Bone marrow (tissue), 2 donors: ENCODE measurements around the gene OXT.
A peak's percentile ranks its signal among the peaks of the same experiment; 100 is the strongest.
"Not testable (repeated sequence)": the region's sequence is repeated elsewhere in the genome, so short reads cannot be mapped to it uniquely, and the experiment has no call there.

Experiments
- DNase-seq, 2 donors: peaks; one replicate each; lab custom pipeline; 2025; lab: John Stamatoyannopoulos, UW

Gene OXT

GRCh38 chr20:3071610-3072529 lies at the start of gene OXT:
TSS of gene OXT (plus strand) at chr20:3071620. CDS start at chr20:3071656, 36 bp downstream.
- peak in 1 of 2 donors; percentile 77 for DNase-seq

- DNase-seq, result no peak
These were observed 49.6 kb upstream of the OXT start for GRCh38 chr20:3021777-3022176.

- DNase-seq, result not testable (repeated sequence)
These were observed 48.6 kb upstream of the OXT start for GRCh38 chr20:3022559-3023490.

DNA sequence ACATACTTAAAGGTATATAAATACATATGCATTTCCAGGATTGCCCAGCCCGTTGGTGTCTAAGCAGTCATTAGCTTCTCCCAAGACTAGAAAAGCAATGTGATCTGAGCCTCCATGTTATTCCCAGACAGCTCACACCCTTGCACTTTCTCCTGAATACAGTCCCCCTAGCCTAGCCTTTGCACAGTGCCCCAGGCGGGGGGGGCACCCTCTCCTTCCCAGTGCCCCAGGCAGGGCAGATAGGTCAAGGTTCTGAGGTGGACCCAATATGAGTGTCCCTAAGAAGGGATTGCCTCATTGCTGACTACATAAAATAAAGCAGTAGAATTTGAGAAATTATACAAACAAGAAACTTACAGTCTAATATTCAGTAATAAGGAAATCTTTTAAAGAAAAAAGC lies 43.4 kb upstream of the OXT start:
- no peak for DNase-seq

DNA sequence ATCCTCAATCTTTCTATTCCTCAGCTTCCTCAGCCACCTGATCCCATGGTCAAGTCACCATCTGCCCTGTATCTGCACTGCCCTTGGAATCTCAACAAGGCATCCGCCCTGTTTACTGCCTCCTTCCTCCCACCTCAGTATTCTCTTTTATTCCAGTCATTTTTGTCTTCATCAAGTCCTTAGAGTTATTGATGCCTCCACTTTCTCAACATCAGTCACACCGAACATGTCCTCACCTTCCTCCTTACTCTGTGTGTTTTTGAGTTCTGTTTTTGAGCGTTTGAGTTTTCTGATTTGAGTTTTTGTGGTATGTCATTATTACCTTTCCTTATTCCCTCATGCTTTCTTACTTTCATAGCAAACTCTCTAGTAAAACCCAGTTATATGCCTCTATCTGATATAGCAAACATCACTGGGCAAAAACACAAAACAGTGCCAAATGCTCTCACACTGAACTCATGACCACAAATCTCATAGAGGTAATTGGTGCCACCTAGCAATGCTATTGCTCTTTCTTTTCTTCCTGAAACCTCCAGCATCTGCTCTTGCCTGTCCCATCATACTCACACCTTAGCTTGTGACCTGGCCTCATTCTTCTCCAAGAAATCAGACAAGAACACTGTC lies 39.8 kb upstream of the OXT start:
- no peak for DNase-seq

- no peak for DNase-seq
These were observed 38.8 kb upstream of the OXT start for GRCh38 chr20:3032624-3033023.

- no peak for DNase-seq
These were observed 33.8 kb upstream of the OXT start for GRCh38 chr20:3037654-3038053.

DNA sequence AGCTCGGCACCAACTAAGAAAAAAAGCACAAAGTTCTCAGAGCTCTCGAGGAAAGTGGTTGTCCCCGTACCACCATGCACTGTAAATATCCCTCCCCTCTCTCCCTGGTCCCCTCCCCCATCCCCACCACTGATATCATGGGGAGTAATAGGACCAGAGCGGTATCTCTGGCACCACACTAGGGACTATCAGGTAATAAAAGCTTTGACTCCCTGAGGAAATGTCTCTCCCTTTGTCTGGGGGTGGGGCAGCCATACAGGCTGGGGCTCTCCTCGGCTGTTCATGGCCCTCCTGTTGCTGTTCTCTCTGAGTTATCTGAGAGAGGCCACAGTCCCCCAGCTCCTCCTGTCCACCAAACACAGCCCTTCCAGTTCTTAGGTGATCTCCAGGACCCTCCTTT lies 33.0 kb upstream of the OXT start:
- DNase-seq, result no peak

DNA sequence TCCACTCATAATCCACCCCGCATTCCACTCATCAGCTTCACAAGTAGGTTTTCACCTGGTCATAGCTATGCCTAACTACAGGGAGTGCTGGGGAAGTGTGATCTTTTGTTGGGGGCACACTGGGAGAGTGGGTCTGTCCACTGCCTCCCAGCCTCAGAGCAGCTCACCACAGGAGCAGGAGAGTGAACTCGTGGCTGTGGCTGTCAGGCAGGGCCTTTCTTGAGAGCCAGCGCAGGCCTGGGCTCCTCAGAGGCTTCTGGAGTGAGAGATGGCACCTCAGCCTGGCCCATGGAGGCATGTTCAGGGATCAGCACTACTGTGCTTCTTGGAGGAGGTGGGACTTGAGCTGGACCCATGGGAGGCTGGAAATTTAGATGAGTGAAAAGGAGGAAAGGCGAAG lies 32.0 kb upstream of the OXT start:
- no peak for DNase-seq

- DNase-seq, result no peak
These were observed 31.3 kb upstream of the OXT start for GRCh38 chr20:3040086-3040485.

DNA sequence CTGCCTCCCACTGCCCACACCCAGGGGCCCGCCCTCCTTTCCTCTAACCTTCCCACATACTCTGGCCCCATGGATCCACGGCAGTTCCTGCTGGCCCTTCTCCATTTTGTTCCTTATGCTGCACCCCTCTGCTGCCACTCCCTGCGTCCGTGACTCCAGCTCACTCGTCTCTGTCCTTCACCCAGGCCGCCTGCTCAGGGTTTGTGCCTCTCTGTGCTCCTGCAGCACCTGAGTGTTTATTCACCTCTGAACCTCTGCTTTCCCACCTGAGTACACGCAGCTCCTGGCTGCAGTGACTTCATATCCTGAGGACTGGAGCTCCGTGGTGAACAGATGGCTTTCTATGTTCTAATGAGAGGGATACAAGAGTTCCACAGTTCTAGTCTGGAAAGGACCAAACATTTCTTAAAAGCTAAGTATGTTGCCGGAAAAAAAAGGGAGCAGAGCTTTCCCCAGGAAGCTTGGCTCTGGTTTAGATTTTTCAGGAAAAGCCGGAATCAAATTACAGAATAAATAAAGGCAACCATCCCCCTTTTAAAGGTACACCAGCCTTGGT lies 29.5 kb upstream of the OXT start:
- no peak for DNase-seq

DNA sequence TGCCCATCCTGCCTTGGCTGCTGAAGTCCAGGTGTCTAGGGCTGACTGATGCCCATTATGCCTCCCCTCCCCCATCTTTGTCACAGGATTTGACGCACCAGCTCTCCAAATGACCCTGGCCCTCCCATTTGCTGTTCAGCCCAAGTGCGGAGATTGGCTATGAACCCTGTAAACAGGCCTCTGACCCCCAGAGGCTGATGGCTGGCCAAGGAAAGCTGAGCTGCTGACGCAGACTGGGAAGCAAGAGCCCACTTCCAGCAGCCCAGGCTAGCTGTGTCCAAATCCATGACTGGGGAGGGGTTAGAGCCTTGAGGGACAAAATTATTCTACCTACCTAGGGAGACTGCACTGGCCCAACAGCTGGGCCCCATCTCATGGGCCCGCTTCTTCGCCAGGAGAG lies 28.8 kb upstream of the OXT start:
- no peak for DNase-seq

DNA sequence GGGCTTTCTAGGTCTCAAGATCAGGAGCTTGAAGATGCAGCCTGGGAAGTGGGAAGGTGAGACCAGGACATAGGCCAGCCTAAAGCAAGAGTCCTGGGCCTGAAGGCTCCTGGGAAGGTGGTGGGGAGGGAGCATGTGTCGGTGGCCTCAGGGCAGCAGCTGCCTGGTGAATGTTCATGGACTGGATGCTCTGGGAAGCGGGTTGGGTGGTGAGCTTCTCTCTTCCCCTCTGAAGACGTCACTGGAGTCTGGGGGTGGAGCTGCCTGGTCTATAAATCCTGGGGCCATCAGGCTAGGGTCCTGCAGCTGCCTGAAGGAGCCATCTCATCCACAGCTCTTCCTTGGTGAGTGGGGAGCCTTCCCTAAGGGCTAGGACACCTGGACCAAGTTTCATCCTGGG lies 28.1 kb upstream of the OXT start, which contains the start of gene GNRH2:
Gene GNRH2 (plus strand): TSS at position 301 of the 400 bp plus-strand sequence. CDS start 793 bp downstream, outside the sequence.
- no peak for DNase-seq

- DNase-seq, result no peak
These were observed 27.0 kb upstream of the OXT start for GRCh38 chr20:3044336-3044965.

DNA sequence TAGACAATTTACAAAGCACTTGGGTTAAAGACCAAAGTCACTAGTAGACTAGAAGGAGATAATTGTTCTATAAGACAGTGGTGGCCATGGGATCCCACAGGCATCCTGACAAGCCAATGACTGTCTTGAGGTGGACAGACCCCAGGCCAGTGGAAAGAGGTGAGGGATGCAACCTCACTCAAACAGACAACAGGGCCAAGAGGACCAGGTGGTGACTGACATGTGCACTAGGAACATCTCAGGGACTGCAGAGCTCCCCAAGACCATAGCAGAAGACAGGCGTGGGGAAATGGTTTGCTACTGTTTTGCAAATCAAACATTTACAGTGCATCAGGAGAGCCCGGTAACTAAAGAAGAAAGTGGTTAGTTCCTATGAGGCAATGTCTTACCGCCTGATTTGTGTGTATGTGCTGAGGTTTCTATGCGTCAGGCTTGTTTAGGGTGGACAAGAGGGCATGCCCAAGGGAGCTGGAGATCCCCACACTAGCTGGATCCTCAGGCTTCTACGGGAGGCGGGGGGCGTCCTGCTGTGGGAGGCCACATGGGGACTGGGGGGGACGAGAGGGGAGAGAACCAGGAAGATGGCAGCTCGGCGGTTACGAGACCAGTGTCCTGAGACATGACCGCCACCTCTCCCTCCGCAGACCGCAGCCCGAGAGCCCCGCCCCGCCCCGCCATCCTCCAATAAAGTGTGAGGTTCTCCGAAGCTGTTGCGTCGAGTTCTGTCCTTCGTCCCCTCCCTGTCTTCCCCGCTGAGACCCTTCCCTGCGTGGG lies 26.2 kb upstream of the OXT start:
- peak; percentile 43 to 96 for DNase-seq

- DNase-seq, result peak; percentile 53 to 96
These were observed 25.4 kb upstream of the OXT start, which contains the start of gene MRPS26 for GRCh38 chr20:3045816-3046676. TSS of gene MRPS26 (plus strand) at chr20:3046052. CDS start at chr20:3046069, 17 bp downstream.

- DNase-seq, result no peak
These were observed 24.6 kb upstream of the OXT start for GRCh38 chr20:3046677-3047462.
